Muscle layer of colon (tissue), 2 donors: Measurements from ENCODE around the gene NRL.

Experiments
- H3K27ac ChIP-seq: one replicate; pipeline ENCODE4 v1.7.0; 2013; ENCODE audit warnings: low read depth, mild to moderate bottlenecking, low read length, moderate library complexity
- H3K27me3 ChIP-seq, 2 donors: one replicate each; pipeline ENCODE4 v1.7.0; 2013; ENCODE audit warnings: low read length in 2 of 2, mild to moderate bottlenecking in 2 of 2; ENCODE audit not compliant: insufficient read depth in 2 of 2, control insufficient read depth in 1 of 2
- H3K36me3 ChIP-seq: one replicate; pipeline ENCODE4 v1.7.0; 2013; ENCODE audit warnings: mild to moderate bottlenecking, low read length; ENCODE audit not compliant: insufficient read depth
- H3K4me1 ChIP-seq: one replicate; pipeline ENCODE4 v1.7.0; 2013; ENCODE audit warnings: mild to moderate bottlenecking, low read length; ENCODE audit not compliant: insufficient read depth
- H3K4me3 ChIP-seq, 2 donors: one replicate each; pipeline ENCODE4 v1.7.0; 2013; ENCODE audit warnings: low read length in 2 of 2, low read depth in 1 of 2, mild to moderate bottlenecking in 1 of 2, moderate library complexity in 1 of 2
- H3K9ac ChIP-seq: one replicate; pipeline ENCODE4 v1.7.0; 2013; ENCODE audit warnings: low read length
- H3K9me3 ChIP-seq: one replicate; pipeline ENCODE4 v1.7.0; 2013; ENCODE audit warnings: mild to moderate bottlenecking, low read length
- donor health status: abdominal sarcoma.
- donor health status: Adenocarcinoma of cecum.

Gene NRL

DNA sequence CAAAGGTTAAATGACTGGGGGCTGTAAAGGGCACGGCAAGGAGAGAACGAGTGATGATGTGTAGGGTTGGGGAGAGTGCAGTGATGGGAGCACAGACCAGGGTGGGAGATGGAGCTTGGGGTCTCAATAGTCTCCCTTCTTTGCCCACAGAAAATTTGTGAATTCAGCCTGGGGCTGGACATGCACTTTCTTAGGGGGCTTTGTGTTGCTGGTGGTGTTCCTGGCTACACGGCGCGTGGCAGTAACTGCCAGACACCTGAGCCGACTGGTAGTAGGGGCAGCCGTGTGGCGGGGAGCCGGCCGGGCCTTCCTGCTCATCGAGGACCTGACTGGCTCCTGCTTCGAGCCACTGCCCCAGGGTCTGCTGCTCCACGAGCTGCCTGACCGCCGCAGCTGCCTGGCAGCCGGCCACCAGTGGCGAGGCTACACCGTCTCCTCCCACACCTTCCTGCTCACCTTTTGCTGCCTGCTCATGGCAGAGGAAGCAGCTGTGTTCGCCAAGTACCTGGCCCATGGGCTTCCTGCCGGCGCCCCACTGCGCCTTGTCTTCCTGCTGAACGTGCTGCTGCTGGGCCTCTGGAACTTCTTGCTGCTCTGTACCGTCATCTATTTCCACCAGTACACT lies 17.4 kb upstream of the NRL start:
- H3K4me3 ChIP-seq: no peak overlapping the region
- H3K9ac ChIP-seq: no peak overlapping the region
- H3K4me1 ChIP-seq: peaks cover 12% of the 10 kb centered on the region
- H3K9me3 ChIP-seq: no peaks in the 10 kb centered on the region
- H3K36me3 ChIP-seq: peaks cover under 1% of the 10 kb centered on the region
- no peaks in the 10 kb centered on the region for H3K27me3 ChIP-seq
- no peak overlapping the region for H3K27ac ChIP-seq

- Histone ChIP-seq H3K9ac (no peak overlapping the region), H3K4me3 (no peak overlapping the region), H3K9me3 (no peaks in the 10 kb centered on the region), H3K36me3 (no peaks in the 10 kb centered on the region), H3K27me3 (no peaks in the 10 kb centered on the region), H3K27ac (no peak overlapping the region), H3K4me1 (peaks cover 6% of the 10 kb centered on the region)
Observed at GRCh38 chr14:24131549-24131966, 16.8 kb upstream of the NRL start.

DNA sequence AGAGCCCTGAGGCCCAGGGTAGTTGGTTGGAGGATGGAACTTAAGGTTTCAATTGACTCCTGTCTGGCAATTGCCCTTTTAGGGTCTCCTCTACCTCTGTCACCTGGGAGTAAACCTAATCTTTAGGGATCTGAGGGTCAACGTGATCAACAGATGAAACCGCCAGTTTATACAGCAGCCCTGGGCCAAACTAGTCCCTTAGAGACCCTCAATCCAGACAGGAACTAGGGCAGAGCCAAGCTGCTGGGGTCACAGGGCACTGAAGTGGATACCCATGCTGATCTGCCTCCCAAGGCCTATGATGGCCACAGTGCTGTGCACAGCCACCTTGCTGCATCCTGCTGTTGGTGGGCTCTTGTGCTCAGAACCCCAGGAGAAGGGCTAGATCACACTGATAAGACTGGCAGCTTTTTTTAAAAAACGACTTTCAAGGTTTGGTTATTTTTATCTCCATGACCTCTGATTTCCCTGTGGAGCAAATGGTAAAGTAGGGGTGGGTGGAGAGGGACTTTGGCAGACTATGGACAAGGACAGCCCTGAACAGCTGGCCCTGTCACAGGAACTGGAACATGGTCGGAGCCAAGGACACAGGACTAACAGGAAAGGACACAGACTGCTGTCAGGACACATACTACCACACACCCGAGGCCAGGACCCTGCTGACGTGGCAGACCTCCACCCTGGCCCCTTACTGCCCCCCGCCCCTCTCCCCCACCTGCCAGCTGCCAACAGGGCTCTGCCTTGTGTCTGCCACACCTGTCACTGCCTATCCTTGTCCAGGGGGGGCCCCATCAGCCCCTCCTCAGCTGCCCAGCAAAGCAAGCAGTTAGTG lies 16.2 kb upstream of the NRL start:
- no peaks in the 10 kb centered on the region for H3K36me3 ChIP-seq
- H3K9ac ChIP-seq: no peak overlapping the region
- no peak overlapping the region for H3K27ac ChIP-seq
- no peaks in the 10 kb centered on the region for H3K27me3 ChIP-seq
- peaks cover 5% of the 10 kb centered on the region for H3K4me1 ChIP-seq
- H3K9me3 ChIP-seq: no peaks in the 10 kb centered on the region
- no peak overlapping the region for H3K4me3 ChIP-seq

GRCh38 chr14:24130380-24130716 lies 15.6 kb upstream of the NRL start, which contains the start of gene FITM1:
FITM1 (plus strand) TSS chr14:24130659; CDS start chr14:24131564, 905 bp downstream.
- Histone ChIP-seq H3K4me1 (peaks cover 2% of the 10 kb centered on the region), H3K9ac (no peak within 1 kb of the TSS), H3K9me3 (no peaks in the 10 kb centered on the region), H3K36me3 (no peaks in the 10 kb centered on the region), H3K27me3 (no peaks in the 10 kb centered on the region), H3K4me3 (no peak within 1 kb of the TSS), H3K27ac (no peak within 1 kb of the TSS)

GRCh38 chr14:24129410-24129998 lies 14.8 kb upstream of the NRL start:
- H3K36me3 ChIP-seq: no peaks in the 10 kb centered on the region
- H3K27ac ChIP-seq: no peak overlapping the region
- no peaks in the 10 kb centered on the region for H3K9me3 ChIP-seq
- H3K9ac ChIP-seq: no peak overlapping the region
- no peak overlapping the region for H3K4me3 ChIP-seq
- H3K4me1 ChIP-seq: no peaks in the 10 kb centered on the region
- H3K27me3 ChIP-seq: no peaks in the 10 kb centered on the region

DNA sequence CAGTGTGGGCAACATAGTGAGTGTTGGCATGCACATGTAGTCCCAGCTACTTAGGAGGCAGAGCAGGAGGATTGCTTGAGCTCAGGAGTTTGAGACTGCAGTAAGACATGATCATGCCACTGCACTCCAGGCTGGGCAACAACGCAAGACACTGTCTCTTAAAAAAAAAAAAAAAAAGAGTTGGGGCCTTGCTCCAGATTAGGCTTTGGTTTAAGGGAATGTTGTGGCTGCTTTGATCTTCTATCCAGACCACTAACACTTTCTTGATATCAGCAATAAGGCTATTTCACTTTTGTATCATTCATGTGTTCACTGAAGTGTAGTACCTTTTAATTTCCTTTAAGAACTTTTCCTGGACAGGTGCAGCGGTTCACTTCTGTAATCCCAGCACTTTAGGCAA lies 12.9 kb upstream of the NRL start:
- no peak overlapping the region for H3K9ac ChIP-seq
- H3K36me3 ChIP-seq: peaks cover 12% of the 10 kb centered on the region
- no peaks in the 10 kb centered on the region for H3K27me3 ChIP-seq
- H3K9me3 ChIP-seq: no peaks in the 10 kb centered on the region
- H3K4me3 ChIP-seq: no peak overlapping the region
- H3K4me1 ChIP-seq: no peaks in the 10 kb centered on the region
- no peak overlapping the region for H3K27ac ChIP-seq

DNA sequence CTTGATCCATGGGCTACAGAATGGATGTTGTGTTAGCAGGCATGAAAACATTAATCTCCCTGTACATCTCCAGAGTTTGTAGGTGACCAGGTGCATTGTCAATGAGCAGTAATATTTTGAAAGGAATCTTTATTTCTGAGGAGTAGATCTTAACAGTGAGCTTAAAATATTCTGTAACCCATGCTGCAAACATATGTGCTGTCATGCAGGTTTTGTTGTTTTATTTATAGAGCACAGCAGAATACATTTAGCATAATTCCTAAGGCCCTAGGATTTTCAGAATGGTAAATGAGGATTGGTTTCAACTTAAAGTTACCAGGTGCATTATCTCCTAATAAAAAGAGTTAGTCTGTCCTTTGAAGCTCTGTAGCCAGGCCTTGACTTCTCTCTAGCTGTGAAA lies 12.2 kb upstream of the NRL start:
- H3K4me3 ChIP-seq: no peak overlapping the region
- H3K27ac ChIP-seq: no peak overlapping the region
- no peak overlapping the region for H3K9ac ChIP-seq
- no peaks in the 10 kb centered on the region for H3K27me3 ChIP-seq
- H3K36me3 ChIP-seq: peaks cover 12% of the 10 kb centered on the region
- no peaks in the 10 kb centered on the region for H3K9me3 ChIP-seq
- H3K4me1 ChIP-seq: no peaks in the 10 kb centered on the region

DNA sequence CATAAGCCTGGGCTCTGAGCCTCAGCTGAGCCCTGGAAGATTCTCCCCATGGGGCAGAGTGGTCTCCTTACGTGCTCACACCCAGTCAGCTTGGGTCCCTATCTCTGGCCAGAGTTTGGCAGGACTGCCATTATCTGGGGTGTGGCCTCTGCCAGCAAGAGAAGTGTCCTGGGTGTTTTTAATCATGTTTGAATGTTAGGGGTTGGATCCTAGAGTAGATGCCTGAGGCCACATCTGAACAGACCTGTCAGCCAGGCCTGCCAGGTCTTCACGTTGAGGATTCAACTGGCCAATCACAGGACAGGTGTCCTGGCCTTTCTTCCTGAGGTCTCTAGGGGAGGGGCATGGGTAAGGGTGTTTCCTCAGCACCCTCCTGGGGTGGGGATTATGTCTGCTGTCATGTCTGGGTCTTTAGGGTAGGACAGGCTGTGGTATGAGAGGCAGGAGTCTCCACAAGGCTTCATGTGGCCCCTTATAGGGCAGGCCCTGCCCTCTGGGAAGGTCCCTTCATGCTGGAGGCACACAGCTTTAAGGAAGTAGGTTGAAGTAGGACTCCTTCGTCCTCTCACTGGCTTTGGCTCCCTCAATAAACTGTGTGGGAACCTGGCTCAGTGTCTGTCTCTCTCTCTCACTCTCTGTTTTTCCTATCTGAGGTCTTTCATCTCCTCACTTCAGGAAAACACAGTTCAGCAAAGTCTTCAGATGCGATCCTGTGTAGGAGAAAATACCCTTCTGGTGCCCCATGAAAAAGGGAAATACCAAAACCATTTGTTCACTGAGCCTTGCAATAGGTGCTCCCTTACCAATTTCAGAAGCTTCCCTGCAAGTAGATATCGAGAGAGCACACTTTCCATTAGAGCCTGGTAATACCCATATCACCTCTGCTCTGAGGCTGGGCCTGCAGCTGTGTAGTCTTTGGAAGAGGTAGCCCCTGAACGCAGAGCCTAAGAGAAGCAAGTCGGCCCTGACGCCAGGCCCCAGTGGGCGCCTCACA lies 9.0 kb upstream of the NRL start:
- Histone ChIP-seq H3K27ac (no peak overlapping the region), H3K36me3 (peaks cover 39% of the 10 kb centered on the region), H3K4me1 (no peaks in the 10 kb centered on the region)

GRCh38 chr14:24122898-24123297 lies 8.1 kb upstream of the NRL start:
- peaks cover 47% of the 10 kb centered on the region for H3K36me3 ChIP-seq
- no peaks in the 10 kb centered on the region for H3K4me1 ChIP-seq
- no peaks in the 10 kb centered on the region for H3K9me3 ChIP-seq
- H3K4me3 ChIP-seq: no peak overlapping the region
- H3K27ac ChIP-seq: no peak overlapping the region
- H3K9ac ChIP-seq: no peak overlapping the region
- H3K27me3 ChIP-seq: no peaks in the 10 kb centered on the region

More for the DNA sequence above, 9.0 kb upstream of the NRL start:
- H3K9me3 ChIP-seq: no peaks in the 10 kb centered on the region
- H3K4me3 ChIP-seq: no peak overlapping the region
- H3K27me3 ChIP-seq: no peaks in the 10 kb centered on the region
- H3K9ac ChIP-seq: no peak overlapping the region

DNA sequence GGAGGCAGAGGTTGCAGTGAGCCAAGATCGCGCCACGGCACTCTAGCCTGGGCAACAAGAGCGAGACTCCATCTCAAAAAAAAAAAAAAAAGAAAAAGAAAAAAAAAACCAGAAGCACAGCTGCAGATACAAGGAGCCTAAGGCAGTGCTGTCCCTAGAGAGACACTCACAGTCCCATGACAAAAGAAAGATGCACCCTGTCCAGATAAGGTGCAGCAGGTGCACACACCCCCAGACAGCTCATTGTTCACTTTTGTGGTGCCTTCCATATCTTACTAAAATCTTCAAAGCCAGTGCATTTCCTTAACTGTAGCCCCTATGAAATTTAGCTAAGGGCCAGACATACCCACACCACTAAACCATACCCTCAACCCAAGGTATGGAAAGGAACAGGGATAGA lies 7.7 kb upstream of the NRL start:
- Histone ChIP-seq H3K27me3 (no peaks in the 10 kb centered on the region), H3K9ac (no peak overlapping the region), H3K9me3 (no peaks in the 10 kb centered on the region), H3K27ac (no peak overlapping the region), H3K36me3 (peaks cover 52% of the 10 kb centered on the region), H3K4me3 (no peak overlapping the region), H3K4me1 (no peaks in the 10 kb centered on the region)

DNA sequence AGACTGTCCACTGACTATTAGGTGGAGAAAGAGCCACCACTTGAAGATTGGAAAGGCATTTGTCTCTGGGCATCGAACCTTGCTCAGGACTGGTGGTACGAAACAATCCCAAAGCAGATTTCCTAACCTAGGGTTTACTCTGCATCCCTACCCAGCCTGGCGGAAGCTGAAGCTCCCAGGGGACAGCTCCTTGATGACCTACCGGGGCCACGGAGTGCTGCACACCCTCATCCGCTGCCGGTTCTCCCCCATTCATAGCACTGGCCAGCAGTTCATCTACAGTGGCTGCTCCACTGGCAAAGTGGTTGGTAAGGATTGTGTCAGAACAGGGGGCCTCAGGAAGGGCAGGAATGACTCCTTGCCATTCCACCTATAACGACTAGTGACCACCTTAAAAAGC lies 6.5 kb upstream of the NRL start:
- H3K27ac ChIP-seq: no peak overlapping the region

More for the DNA sequence above, 6.5 kb upstream of the NRL start:
- Histone ChIP-seq H3K36me3 (peaks cover 54% of the 10 kb centered on the region), H3K27me3 (no peaks in the 10 kb centered on the region), H3K9me3 (no peaks in the 10 kb centered on the region), H3K4me1 (peaks cover 6% of the 10 kb centered on the region), H3K9ac (no peak overlapping the region), H3K4me3 (no peak overlapping the region)
